ENCODE measurements around the gene FOXP1.

GRCh38 chr3:71393745-71394144 lies 189.8 kb downstream of the FOXP1 start:
- TF ChIP-seq, protein P1, sequence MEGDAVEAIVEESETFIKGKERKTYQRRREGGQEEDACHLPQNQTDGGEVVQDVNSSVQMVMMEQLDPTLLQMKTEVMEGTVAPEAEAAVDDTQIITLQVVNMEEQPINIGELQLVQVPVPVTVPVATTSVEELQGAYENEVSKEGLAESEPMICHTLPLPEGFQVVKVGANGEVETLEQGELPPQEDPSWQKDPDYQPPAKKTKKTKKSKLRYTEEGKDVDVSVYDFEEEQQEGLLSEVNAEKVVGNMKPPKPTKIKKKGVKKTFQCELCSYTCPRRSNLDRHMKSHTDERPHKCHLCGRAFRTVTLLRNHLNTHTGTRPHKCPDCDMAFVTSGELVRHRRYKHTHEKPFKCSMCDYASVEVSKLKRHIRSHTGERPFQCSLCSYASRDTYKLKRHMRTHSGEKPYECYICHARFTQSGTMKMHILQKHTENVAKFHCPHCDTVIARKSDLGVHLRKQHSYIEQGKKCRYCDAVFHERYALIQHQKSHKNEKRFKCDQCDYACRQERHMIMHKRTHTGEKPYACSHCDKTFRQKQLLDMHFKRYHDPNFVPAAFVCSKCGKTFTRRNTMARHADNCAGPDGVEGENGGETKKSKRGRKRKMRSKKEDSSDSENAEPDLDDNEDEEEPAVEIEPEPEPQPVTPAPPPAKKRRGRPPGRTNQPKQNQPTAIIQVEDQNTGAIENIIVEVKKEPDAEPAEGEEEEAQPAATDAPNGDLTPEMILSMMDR (IDR thresholded peaks at IDR 0.05) = no peak
- TF ChIP-seq POLR2A (IDR thresholded peaks at IDR 0.05) = no peak
